H1 (cell line): ENCODE data around the gene SH3GL1. TPM values are rescaled to one million over a fixed set of nuclear protein-coding genes. Genes with fewer than 3 reads are reported as not detected.

Experiments
- CTCF ChIA-PET: fragments of 300-600 bp; sonication (Branson Sonifier 250); formaldehyde crosslinking; loops from one replicate; lab custom pipeline; 2021; ENCODE audit not compliant: partially characterized antibody; lab: Charles Lee
- POLR2A ChIA-PET: fragments of 300-600 bp; sonication (Branson Sonifier 250); formaldehyde crosslinking; loops from one replicate; lab custom pipeline; 2021; ENCODE audit warnings: inconsistent platforms; ENCODE audit not compliant: partially characterized antibody; lab: Charles Lee
- DNase-seq, 2 experiments: peaks; one replicate each; pipeline versions ENCODE4 v3.0.0 to v3.0.0-alpha.2; 2010 to 2022; ENCODE audit warnings: low spot score in 2 of 2, low read depth in 1 of 2, mixed read lengths in 1 of 2
- FAIRE-seq: peaks from 2 replicates; lab custom pipeline; 2011; peaks lifted over from hg19 to GRCh38; lab: Jason Lieb, UNC
- H2AFZ ChIP-seq: 2 replicates; pipeline ENCODE4 v1.8.1; 2012; ENCODE audit warnings: low read length, inconsistent platforms
- H2AK5ac ChIP-seq: 2 replicates; pipeline ENCODE4 v1.6.1; 2013; ENCODE audit warnings: low read depth, low read length
- H2BK120ac ChIP-seq: replicated peaks from 2 replicates; pipeline ENCODE3; 2013; ENCODE audit warnings: low read depth, low read length, inconsistent platforms
- H2BK12ac ChIP-seq: 2 replicates; pipeline ENCODE4 v1.6.1; 2013; ENCODE audit warnings: low read depth, low read length
- H2BK15ac ChIP-seq: 2 replicates; pipeline ENCODE4 v1.6.1; 2013; ENCODE audit warnings: low read length
- H2BK20ac ChIP-seq: 2 replicates; pipeline ENCODE4 v1.6.1; 2013; ENCODE audit warnings: low read length
- H2BK5ac ChIP-seq: 2 replicates; pipeline ENCODE4 v1.6.1; 2013; ENCODE audit warnings: low read depth, low read length
- H3K14ac ChIP-seq: 2 replicates; pipeline ENCODE4 v1.6.1; 2013; ENCODE audit warnings: inconsistent platforms; ENCODE audit not compliant: insufficient read length
- H3K18ac ChIP-seq: 2 replicates; pipeline ENCODE4 v1.6.1; 2013; ENCODE audit warnings: low read length; ENCODE audit errors: extremely low read depth
- H3K23ac ChIP-seq: 2 replicates; pipeline ENCODE4 v1.6.1; 2013; ENCODE audit warnings: inconsistent platforms; ENCODE audit not compliant: insufficient read length
- H3K23me2 ChIP-seq: 2 replicates; pipeline ENCODE4 v1.6.1; 2013; ENCODE audit warnings: low read depth, low read length
- H3K27ac ChIP-seq: 2 replicates; pipeline ENCODE4 v1.6.1; 2011; ENCODE audit warnings: low read depth, low read length, inconsistent platforms
- H3K27me3 ChIP-seq, 4 experiments: replicated peaks in 1 of 4; 1 replicate in 1 of 4; 2 replicates in 3 of 4; pipeline versions ENCODE4 v1.6.1 to v1.8.1; 2011 to 2013; ENCODE audit warnings: low read length in 3 of 4, mild to moderate bottlenecking in 3 of 4, inconsistent platforms in 2 of 4, mixed read lengths in 2 of 4, moderate library complexity in 1 of 4; ENCODE audit not compliant: control insufficient read depth in 3 of 4, insufficient read depth in 3 of 4; ENCODE audit errors: extremely low read depth in 1 of 4
- H3K36me3 ChIP-seq, 4 experiments: 2 replicates each; pipeline versions ENCODE4 v1.6.1 to v1.8.1; 2011 to 2013; ENCODE audit warnings: mild to moderate bottlenecking in 4 of 4, low read length in 3 of 4, moderate library complexity in 2 of 4, control low read depth in 1 of 4, inconsistent platforms in 1 of 4; ENCODE audit not compliant: insufficient read depth in 4 of 4, control insufficient read depth in 2 of 4
- H3K4ac ChIP-seq: replicated peaks from 2 replicates; pipeline ENCODE3; 2013; ENCODE audit warnings: low read length, low read depth, mixed read lengths, inconsistent platforms; ENCODE audit not compliant: insufficient read length
- H3K4me1 ChIP-seq, 4 experiments: replicated peaks in 1 of 4; 1 replicate in 1 of 4; 2 replicates in 3 of 4; pipeline versions ENCODE4 v1.6.1 to v1.8.1; 2011 to 2013; ENCODE audit warnings: low read length in 3 of 4, inconsistent platforms in 2 of 4, mixed read lengths in 1 of 4; ENCODE audit not compliant: insufficient read depth in 4 of 4, control insufficient read depth in 3 of 4
- H3K4me2 ChIP-seq, 2 experiments: 2 replicates each; pipeline versions ENCODE4 v1.6.1 to v1.8.1; 2011 to 2013; ENCODE audit warnings: low read depth in 2 of 2, low read length in 2 of 2, control low read depth in 1 of 2, inconsistent platforms in 1 of 2, mild to moderate bottlenecking in 1 of 2; ENCODE audit not compliant: insufficient read depth in 1 of 2
- H3K4me3 ChIP-seq, 4 experiments: fragments of 200-600, 300-600 bp in 1 of 4; sonication (generic), shearing (Covaris generic), sonication (Bioruptor Twin) in 1 of 4; 2 replicates each; pipeline versions ENCODE4 v1.5.1 to v1.8.1; 2011 to 2016; ENCODE audit warnings: low read length in 4 of 4, low read depth in 3 of 4, control low read depth in 2 of 4, inconsistent platforms in 2 of 4, mild to moderate bottlenecking in 2 of 4, mixed read lengths in 1 of 4, moderate library complexity in 1 of 4; ENCODE audit not compliant: insufficient read depth in 2 of 4; ENCODE audit errors: extremely low read depth in 1 of 4
- H3K56ac ChIP-seq: replicated peaks from 2 replicates; pipeline ENCODE3; 2013; ENCODE audit warnings: low read depth, mild to moderate bottlenecking, mixed read lengths, low read length, inconsistent platforms; ENCODE audit not compliant: insufficient read length
- H3K79me1 ChIP-seq: 2 replicates; pipeline ENCODE4 v1.6.1; 2013; ENCODE audit warnings: low read depth, low read length, control low read depth
- H3K79me2 ChIP-seq, 2 experiments: 2 replicates each; pipeline versions ENCODE4 v1.6.1 to v1.8.1; 2012 to 2013; ENCODE audit warnings: low read length in 2 of 2, mild to moderate bottlenecking in 2 of 2, inconsistent platforms in 1 of 2; ENCODE audit not compliant: insufficient read depth in 2 of 2, control insufficient read depth in 1 of 2
- H3K9ac ChIP-seq, 4 experiments: replicated peaks in 1 of 4; 1 replicate in 1 of 4; 2 replicates in 3 of 4; pipeline versions ENCODE4 v1.6.1 to v1.8.1; 2011 to 2013; ENCODE audit warnings: low read depth in 3 of 4, low read length in 3 of 4, control low read depth in 2 of 4, mild to moderate bottlenecking in 2 of 4, moderate library complexity in 2 of 4, inconsistent platforms in 1 of 4; ENCODE audit errors: extremely low read depth in 1 of 4
- H3K9me3 ChIP-seq, 2 experiments: 2 replicates each; pipeline versions ENCODE4 v1.6.1 to v1.8.1; 2012 to 2013; ENCODE audit warnings: mild to moderate bottlenecking in 2 of 2, moderate library complexity in 2 of 2, control low read depth in 1 of 2, inconsistent platforms in 1 of 2, low read depth in 1 of 2, low read length in 1 of 2, mixed read lengths in 1 of 2; ENCODE audit not compliant: insufficient read depth in 2 of 2
- H4K20me1 ChIP-seq, 2 experiments: replicated peaks in 1 of 2; 2 replicates each; pipeline versions ENCODE3 to v1.8.1; 2011 to 2013; ENCODE audit warnings: inconsistent platforms in 2 of 2, low read length in 2 of 2, mild to moderate bottlenecking in 1 of 2; ENCODE audit not compliant: insufficient read depth in 2 of 2, control insufficient read depth in 1 of 2
- H4K5ac ChIP-seq: 2 replicates; pipeline ENCODE4 v1.6.1; 2013; ENCODE audit warnings: low read length, low read depth, mixed read lengths, inconsistent platforms; ENCODE audit not compliant: insufficient read length
- H4K8ac ChIP-seq: 2 replicates; pipeline ENCODE4 v1.8.0; 2013; ENCODE audit warnings: mild to moderate bottlenecking, moderate library complexity, low read length, inconsistent platforms; ENCODE audit not compliant: insufficient read depth; ENCODE audit errors: extremely low read depth
- H4K91ac ChIP-seq: replicated peaks from 2 replicates; pipeline ENCODE3; 2013; ENCODE audit warnings: low read length, mixed read lengths, inconsistent platforms; ENCODE audit not compliant: insufficient read length
- BACH1 ChIP-seq: IDR thresholded peaks from 2 replicates; pipeline ENCODE4 v1.6.1; 2012; ENCODE audit warnings: low read length, improper control_type of control experiment
- BCL11A ChIP-seq, 2 experiments: IDR thresholded peaks; one replicate each; pipeline ENCODE4 v1.6.1; 2011; ENCODE audit warnings: low read depth in 2 of 2, low read length in 2 of 2, mild to moderate bottlenecking in 2 of 2
- CTBP2 ChIP-seq: IDR thresholded peaks from 2 replicates; pipeline ENCODE4 v1.7.0; 2011; ENCODE audit warnings: borderline replicate concordance, mild to moderate bottlenecking, moderate library complexity, mixed read lengths, low read length; ENCODE audit not compliant: insufficient read depth, insufficient read length
- E2F6 ChIP-seq: IDR thresholded peaks from 2 replicates; pipeline ENCODE4 v1.6.1; 2012; ENCODE audit warnings: inconsistent platforms
- EGR1 ChIP-seq: IDR thresholded peaks from 2 replicates; pipeline ENCODE4 v1.6.1; 2011; ENCODE audit warnings: low read depth, low read length, borderline replicate concordance
- FOSL1 ChIP-seq: IDR thresholded peaks from 2 replicates; pipeline ENCODE4 v1.6.1; 2011; ENCODE audit warnings: mild to moderate bottlenecking, low read depth, low read length, moderate library complexity; ENCODE audit not compliant: insufficient read depth
- KDM1A ChIP-seq: fragments of 200-600, 300-600 bp; sonication (generic); IDR thresholded peaks from 2 replicates; pipeline ENCODE4 v1.7.1; 2016; ENCODE audit warnings: mild to moderate bottlenecking, low read length, borderline replicate concordance
- NANOG ChIP-seq: IDR thresholded peaks from 2 replicates; pipeline ENCODE4 v1.6.1; 2011; ENCODE audit warnings: low read length, low read depth, mild to moderate bottlenecking, inconsistent platforms; ENCODE audit not compliant: insufficient read depth, poor library complexity, severe bottlenecking
- NRF1 ChIP-seq: IDR thresholded peaks from 2 replicates; pipeline ENCODE4 v1.6.1; 2011; ENCODE audit warnings: mild to moderate bottlenecking, low read depth, low read length, improper control_type of control experiment
- SIX5 ChIP-seq: IDR thresholded peaks from 2 replicates; pipeline ENCODE4 v1.6.1; 2011; ENCODE audit warnings: mild to moderate bottlenecking, low read depth, low read length
- SP1 ChIP-seq: IDR thresholded peaks from 2 replicates; pipeline ENCODE4 v1.6.1; 2011; ENCODE audit warnings: low read depth, low read length
- TAF7 ChIP-seq: optimal IDR thresholded peaks from 2 replicates; pipeline ENCODE3; 2011; ENCODE audit warnings: low read depth, mild to moderate bottlenecking, inconsistent platforms, low read length, moderate library complexity, borderline replicate concordance
- TCF12 ChIP-seq: IDR thresholded peaks from 2 replicates; pipeline ENCODE4 v1.6.1; 2011; ENCODE audit warnings: low read depth, mild to moderate bottlenecking, low read length
- WGBS, 2 experiments: shearing (Covaris generic) in 1 of 2; methylation state at CpG; one replicate each; pipeline versions ENCODE4 v1.1.6 to v1.1.7; 2013 to 2015; ENCODE audit warnings: low lambda C conversion rate in 2 of 2, mixed read lengths in 2 of 2, inconsistent platforms in 1 of 2, low coverage in 1 of 2, missing lambda C conversion rate in 1 of 2; ENCODE audit not compliant: insufficient replicate concordance in 2 of 2, insufficient coverage in 1 of 2, insufficient read length in 1 of 2; ENCODE audit errors: extremely low coverage in 1 of 2, missing lambda C conversion rate in 1 of 2; 5-methylcytosine and 5-hydroxymethylcytosine counted together
- polyA plus RNA-seq, 7 experiments: library from polyadenylated mRNA; depleted of rRNA in 3 of 7; stranded (reverse) in 5 of 7; unstranded in 2 of 7; fragments of >200 nt in 5 of 7; fragments of 200-250 nt in 2 of 7; gene quantifications; 1 replicate in 5 of 7; 2 replicates in 1 of 7; 4 replicates in 1 of 7; pipeline versions ENCODE4 v1.2.1 to v1.2.3, GENCODE V29; 2011 to 2013; ENCODE audit warnings: missing spikeins in 2 of 7, mixed read lengths in 2 of 7
- total RNA-seq: library from RNA; stranded (reverse); fragmentation: NEBNext Ultra II Directional; extraction: Animal tissue kit (Norgen Biotek cat#: 25700); gene quantifications from 2 replicates; pipeline ENCODE4 v1.2.1, GENCODE V29; 2021

Gene SH3GL1
- total and polyA plus RNA-seq, 2 of the 8 experiments (the other 6 are each of a cell fraction or from before 2014, with no cell fraction given): 81.5 to 102 TPM

GRCh38 chr19:4401769-4402170, 1.4 kb upstream of the SH3GL1 start:
- Histone ChIP-seq H3K56ac (no peak overlapping the region), H4K8ac (no peak overlapping the region), H3K23me2 (peaks cover 12% of the 10 kb centered on the region), H2AFZ (no peak overlapping the region), H3K9me3 (no peaks in the 10 kb centered on the region), H3K4me1 (peaks cover 2 to 13% (median 4%) of the 10 kb centered on the region in 4 experiments; a peak in 5 of 7 replicates), H4K20me1 (peaks cover 20 to 27% of the 10 kb centered on the region in 2 experiments), H2BK5ac (no peak overlapping the region), H3K27ac (no peak overlapping the region), H4K5ac (no peak overlapping the region), H3K27me3 (no peaks in the 10 kb centered on the region), H2BK12ac (no peak overlapping the region), H2BK15ac (no peak overlapping the region), H2BK120ac (no peak overlapping the region), H2AK5ac (no peak overlapping the region), H3K4ac (no peak overlapping the region), H3K4me2 (peak overlapping the region; percentile 33 to 67), H3K4me3 (peak overlapping the region; percentile 6 to 55 (median 18); a peak in 4 of 8 replicates), H3K23ac (no peak overlapping the region), H3K9ac (peak overlapping the region in 1 of 4 experiments; percentile 38; a peak in 3 of 7 replicates), H3K79me2 (peaks cover 40 to 73% of the 10 kb centered on the region in 2 experiments), H4K91ac (no peak overlapping the region), H3K79me1 (peaks cover 21% of the 10 kb centered on the region), H2BK20ac (no peak overlapping the region), H3K18ac (no peak overlapping the region), H3K36me3 (peaks cover 0 to 7% (median 3%) of the 10 kb centered on the region in 4 experiments; a peak in 3 of 8 replicates), H3K14ac (no peak overlapping the region)
- ChIA-PET POLR2A (interaction anchor here (0.6 to 49.6 kb wide), 15 partner anchors 8 to 351 kb away, joined by 3 to 1590 read pairs (median 5); partner anchors contain the start of genes MPND, UBXN6 and YJU2), CTCF (interaction anchor here (0.8 to 3.3 kb wide), 11 partner anchors 11 to 169 kb away, joined by 3 to 38 read pairs (median 4); no protein-coding TSS in a partner anchor)
- WGBS, 2 experiments: 31% methylated on average over 8 of the region's 8 CpGs; no CpG with 5 or more reads in 1 of the 2 experiments
- no peak for FAIRE-seq
- DNase-seq: no peak
- TF ChIP-seq NANOG (no peak), KDM1A (no peak), TAF7 (no peak), FOSL1 (no peak), CTBP2 (no peak), EGR1 (no peak), TCF12 (no peak), E2F6 (no peak), BACH1 (no peak), SIX5 (no peak), NRF1 (no peak), SP1 (no peak), BCL11A (IDR thresholded peaks at IDR 0.05; ENCODE audit: low read depth in 2 of 2, low read length in 2 of 2) (no peak)
